B cell (primary cell): ENCODE data around the gene FANCC.

Experiments used
- EZH2 ChIP-seq: IDR thresholded peaks from 2 replicates; pipeline ENCODE4 v1.6.1; 2012; ENCODE audit warnings: borderline replicate concordance, low read depth, mild to moderate bottlenecking, moderate library complexity, low read length; ENCODE audit not compliant: insufficient read depth, poor library complexity, severe bottlenecking
- TF ChIP-seq, protein P1 (sequence below): fragments of 200-600 bp; IDR thresholded peaks from one replicate; pipeline ENCODE4 v1.8.0; 2022; ENCODE audit warnings: antibody characterized with exemption, mild to moderate bottlenecking

DNA sequence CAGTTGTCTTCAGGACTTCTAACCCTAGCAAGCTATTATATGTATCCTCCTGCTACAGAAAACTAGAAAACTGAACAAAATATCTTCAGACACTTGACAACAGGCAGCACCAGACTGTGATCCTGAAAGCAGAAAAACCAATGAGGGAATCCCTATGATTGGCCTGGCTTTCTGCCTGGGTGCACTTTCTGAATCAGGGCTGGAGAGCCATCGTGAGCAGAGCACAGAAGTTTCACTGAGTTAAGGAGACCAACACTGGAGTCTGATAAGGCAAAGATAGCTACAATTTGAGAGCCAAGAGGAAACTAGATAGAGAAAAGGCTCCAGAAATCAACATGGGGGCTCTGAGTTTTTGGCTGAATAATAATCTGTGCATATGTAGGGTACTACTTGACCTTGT, 106.5 kb downstream of the FANCC start:
- TF ChIP-seq, protein P1, sequence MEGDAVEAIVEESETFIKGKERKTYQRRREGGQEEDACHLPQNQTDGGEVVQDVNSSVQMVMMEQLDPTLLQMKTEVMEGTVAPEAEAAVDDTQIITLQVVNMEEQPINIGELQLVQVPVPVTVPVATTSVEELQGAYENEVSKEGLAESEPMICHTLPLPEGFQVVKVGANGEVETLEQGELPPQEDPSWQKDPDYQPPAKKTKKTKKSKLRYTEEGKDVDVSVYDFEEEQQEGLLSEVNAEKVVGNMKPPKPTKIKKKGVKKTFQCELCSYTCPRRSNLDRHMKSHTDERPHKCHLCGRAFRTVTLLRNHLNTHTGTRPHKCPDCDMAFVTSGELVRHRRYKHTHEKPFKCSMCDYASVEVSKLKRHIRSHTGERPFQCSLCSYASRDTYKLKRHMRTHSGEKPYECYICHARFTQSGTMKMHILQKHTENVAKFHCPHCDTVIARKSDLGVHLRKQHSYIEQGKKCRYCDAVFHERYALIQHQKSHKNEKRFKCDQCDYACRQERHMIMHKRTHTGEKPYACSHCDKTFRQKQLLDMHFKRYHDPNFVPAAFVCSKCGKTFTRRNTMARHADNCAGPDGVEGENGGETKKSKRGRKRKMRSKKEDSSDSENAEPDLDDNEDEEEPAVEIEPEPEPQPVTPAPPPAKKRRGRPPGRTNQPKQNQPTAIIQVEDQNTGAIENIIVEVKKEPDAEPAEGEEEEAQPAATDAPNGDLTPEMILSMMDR: no peak
- no peak for TF ChIP-seq EZH2
